ENCODE measurements around the gene SLC35F3.

- peak in 3 of 5 experiments; percentile 17 to 54 (median 23) for TF ChIP-seq CTCF (IDR thresholded peaks at IDR 0.05 in 4 of 5, conservative IDR thresholded peaks at IDR 0.05 in 1 of 5)
- no peak for TF ChIP-seq POLR2A (IDR thresholded peaks at IDR 0.05)
Measured at GRCh38 chr1:234065794-234066447, 161.4 kb downstream of the SLC35F3 start.
